IPS-15b (cell line): ENCODE results near the gene TAF12.
"Not testable (repeated sequence)": the region's sequence is repeated elsewhere in the genome, so short reads cannot be mapped to it uniquely, and the experiment has no call there.

ENCODE experiments used
- H3K27me3 ChIP-seq: one replicate; pipeline ENCODE4 v1.6.1; 2013; ENCODE audit warnings: low read length; ENCODE audit not compliant: control insufficient read depth, insufficient read depth
- H3K36me3 ChIP-seq: one replicate; pipeline ENCODE4 v1.6.1; 2013; ENCODE audit warnings: low read length; ENCODE audit not compliant: control insufficient read depth, insufficient read depth
- H3K4me1 ChIP-seq: one replicate; pipeline ENCODE4 v1.6.1; 2013; ENCODE audit warnings: mild to moderate bottlenecking, low read length; ENCODE audit not compliant: control insufficient read depth, insufficient read depth
- H3K4me3 ChIP-seq: one replicate; pipeline ENCODE4 v1.5.1; 2013; ENCODE audit warnings: low read depth, low read length
- H3K9ac ChIP-seq: one replicate; pipeline ENCODE4 v1.6.1; 2013; ENCODE audit warnings: low read depth, mild to moderate bottlenecking, low read length
- H3K9me3 ChIP-seq: one replicate; pipeline ENCODE4 v1.6.1; 2013; ENCODE audit warnings: mild to moderate bottlenecking, low read length; ENCODE audit not compliant: control insufficient read depth, insufficient read depth

TAF12 gene

GRCh38 chr1:28577738-28578536 lies 64.9 kb downstream of the TAF12 start:
- Histone ChIP-seq H3K9me3 (no peaks in the 10 kb centered on the region), H3K27me3 (peaks cover 4% of the 10 kb centered on the region), H3K4me3 (no peak overlapping the region), H3K36me3 (peaks cover 36% of the 10 kb centered on the region), H3K9ac (no peak overlapping the region), H3K4me1 (peaks cover 4% of the 10 kb centered on the region)

- Histone ChIP-seq H3K27me3 (no peaks in the 10 kb centered on the region), H3K4me1 (peaks cover 4% of the 10 kb centered on the region), H3K9ac (no peak overlapping the region), H3K36me3 (peaks cover 36% of the 10 kb centered on the region), H3K9me3 (no peaks in the 10 kb centered on the region), H3K4me3 (no peak overlapping the region)
Measured at GRCh38 chr1:28577052-28577678, 65.7 kb downstream of the TAF12 start.

GRCh38 chr1:28573564-28573963 lies 69.3 kb downstream of the TAF12 start:
- Histone ChIP-seq H3K4me1 (no peaks in the 10 kb centered on the region), H3K27me3 (no peaks in the 10 kb centered on the region), H3K4me3 (no peak overlapping the region), H3K9ac (no peak overlapping the region), H3K9me3 (no peaks in the 10 kb centered on the region), H3K36me3 (peaks cover 22% of the 10 kb centered on the region)

DNA sequence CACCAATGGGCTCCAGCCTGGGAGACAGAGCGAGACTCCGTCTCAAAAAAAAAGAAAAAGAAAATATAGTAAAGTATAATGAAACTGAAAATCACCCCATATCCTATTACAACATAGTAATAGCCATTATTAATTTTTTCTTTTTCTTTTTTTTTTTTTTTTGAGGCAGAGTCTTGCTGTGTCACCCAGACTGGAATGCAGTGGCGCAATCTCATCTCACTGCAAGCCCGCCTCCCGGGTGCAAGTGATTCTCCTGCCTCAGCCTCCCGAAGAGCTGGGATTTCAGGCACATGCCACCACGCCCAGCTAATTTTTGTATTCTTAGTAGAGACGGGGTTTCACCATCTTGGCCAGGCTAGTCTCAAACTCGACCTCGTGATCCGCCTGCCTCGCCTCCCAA lies 70.0 kb downstream of the TAF12 start:
- H3K27me3 ChIP-seq, H3K9ac ChIP-seq, H3K4me1 ChIP-seq, H3K9me3 ChIP-seq, H3K4me3 ChIP-seq: not testable (repeated sequence)
- H3K36me3 ChIP-seq: peaks cover 27% of the 10 kb centered on the region

DNA sequence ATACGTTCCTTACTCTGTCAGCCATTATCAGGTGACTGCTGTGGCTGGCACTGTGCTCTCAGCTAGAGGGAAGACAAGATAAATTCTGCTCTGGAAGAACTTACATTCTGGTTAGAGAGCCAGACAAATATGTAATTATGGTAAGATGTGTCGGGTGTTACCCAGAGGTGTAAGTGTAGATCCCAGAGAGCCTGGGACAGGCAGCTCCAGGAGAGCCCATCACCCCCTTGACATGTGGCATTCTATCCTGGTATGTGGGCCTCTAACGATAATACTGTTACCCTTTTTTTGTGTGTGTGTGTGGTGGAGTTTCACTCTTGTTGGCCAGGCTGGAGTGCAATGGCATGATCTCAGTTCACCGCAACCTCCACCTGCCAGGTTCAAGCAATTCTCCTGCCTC lies 71.0 kb downstream of the TAF12 start:
- H3K4me1 ChIP-seq: no peaks in the 10 kb centered on the region
- H3K36me3 ChIP-seq: peaks cover 29% of the 10 kb centered on the region
- no peak overlapping the region for H3K9ac ChIP-seq
- H3K4me3 ChIP-seq: no peak overlapping the region
- H3K27me3 ChIP-seq: no peaks in the 10 kb centered on the region
- H3K9me3 ChIP-seq: no peaks in the 10 kb centered on the region

GRCh38 chr1:28566931-28567330 lies 75.9 kb downstream of the TAF12 start:
- peaks cover 33% of the 10 kb centered on the region for H3K36me3 ChIP-seq
- H3K27me3 ChIP-seq: no peaks in the 10 kb centered on the region
- no peaks in the 10 kb centered on the region for H3K9me3 ChIP-seq
- H3K9ac ChIP-seq: no peak overlapping the region
- H3K4me3 ChIP-seq: no peak overlapping the region
- no peaks in the 10 kb centered on the region for H3K4me1 ChIP-seq

DNA sequence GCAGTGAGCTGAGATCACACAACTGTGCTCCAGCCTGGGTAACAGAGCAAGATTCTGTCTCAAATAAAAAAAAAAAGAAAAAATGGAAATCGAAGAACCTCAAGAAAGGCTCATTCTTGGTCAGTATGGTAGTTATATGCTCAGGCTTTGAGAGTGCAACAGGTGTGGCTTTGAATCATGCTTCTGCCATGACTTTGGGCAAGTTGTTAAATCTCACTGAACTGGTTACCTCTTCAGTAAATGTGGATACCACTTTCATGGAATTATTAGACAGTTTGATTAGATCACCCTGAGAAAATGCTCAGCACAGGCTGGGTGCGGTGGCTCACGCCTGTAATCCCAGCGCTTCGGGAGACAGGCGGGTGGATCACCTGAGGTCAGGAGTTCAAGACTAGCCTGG lies 77.1 kb downstream of the TAF12 start:
- H3K9ac ChIP-seq: no peak overlapping the region
- no peak overlapping the region for H3K4me3 ChIP-seq
- no peaks in the 10 kb centered on the region for H3K9me3 ChIP-seq
- no peaks in the 10 kb centered on the region for H3K27me3 ChIP-seq
- no peaks in the 10 kb centered on the region for H3K4me1 ChIP-seq
- peaks cover 36% of the 10 kb centered on the region for H3K36me3 ChIP-seq

DNA sequence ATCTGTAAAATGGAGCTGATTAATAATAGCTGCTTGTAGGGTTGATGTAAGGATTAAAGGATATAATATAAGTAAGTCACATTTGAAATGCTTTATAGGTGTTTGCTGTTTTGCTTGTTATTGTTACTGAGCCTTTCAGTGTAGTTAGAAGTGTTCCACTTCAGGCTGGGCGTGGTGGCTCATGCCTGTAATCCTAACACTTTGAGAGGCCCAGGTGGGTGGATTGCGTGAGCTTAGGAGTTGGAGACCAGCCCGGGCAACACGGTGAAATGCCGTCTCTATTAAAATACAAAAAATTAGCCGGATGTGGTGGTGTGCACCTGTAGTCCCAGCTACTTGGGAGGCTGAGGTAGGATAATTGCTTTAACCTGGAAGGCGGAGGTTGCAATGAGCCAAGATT lies 77.8 kb downstream of the TAF12 start:
- Histone ChIP-seq H3K4me3 (no peak overlapping the region), H3K27me3 (no peaks in the 10 kb centered on the region), H3K9me3 (no peaks in the 10 kb centered on the region), H3K9ac (no peak overlapping the region), H3K4me1 (no peaks in the 10 kb centered on the region), H3K36me3 (peaks cover 39% of the 10 kb centered on the region)

DNA sequence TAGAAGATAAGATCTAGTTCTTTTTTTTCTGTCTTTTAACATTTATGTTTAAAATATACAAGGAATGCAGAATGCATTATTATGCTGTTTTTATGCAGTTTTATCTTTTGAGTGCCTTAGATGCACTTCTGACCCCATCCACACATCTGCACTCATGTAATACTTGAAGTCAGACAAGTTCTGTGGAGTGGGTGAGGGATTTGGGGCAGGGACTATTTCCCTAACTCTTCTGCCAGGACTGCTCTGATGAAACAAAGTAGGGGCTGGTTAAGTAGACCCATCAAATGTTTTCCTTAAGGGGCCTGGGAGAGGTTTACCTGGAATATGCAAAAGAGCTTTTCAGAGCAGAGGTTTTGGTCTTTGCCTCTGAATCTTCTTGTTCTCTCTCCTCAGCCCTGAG lies 78.6 kb downstream of the TAF12 start:
- Histone ChIP-seq H3K9ac (no peak overlapping the region), H3K4me3 (no peak overlapping the region), H3K27me3 (no peaks in the 10 kb centered on the region), H3K36me3 (peaks cover 39% of the 10 kb centered on the region), H3K4me1 (no peaks in the 10 kb centered on the region), H3K9me3 (no peaks in the 10 kb centered on the region)

- H3K9me3 ChIP-seq: no peaks in the 10 kb centered on the region
- H3K36me3 ChIP-seq: peaks cover 20% of the 10 kb centered on the region
- H3K9ac ChIP-seq: no peak overlapping the region
- H3K4me3 ChIP-seq: no peak overlapping the region
- no peaks in the 10 kb centered on the region for H3K27me3 ChIP-seq
- no peaks in the 10 kb centered on the region for H3K4me1 ChIP-seq
Measured at GRCh38 chr1:28560886-28561285, 82.0 kb downstream of the TAF12 start.
